ENCODE data around the gene CHST6. TPM values are rescaled to one million over a fixed set of nuclear protein-coding genes. Genes with fewer than 3 reads are reported as not detected.
"Not testable (repeated sequence)": the region's sequence is repeated elsewhere in the genome, so short reads cannot be mapped to it uniquely, and the experiment has no call there.

Gene CHST6
- total RNA-seq, 6 experiments from 2014 or later: 0.05 TPM; not detected in 4

- Mint-ChIP-seq H3K4me3 (peak within 1 kb of the TSS; percentile 89), H3K36me3 (ENCODE audit: low read depth) (peaks cover 16% of the 10 kb centered on the region), H3K27ac (peak within 1 kb of the TSS; percentile 96), H3K4me1 (ENCODE audit: low read depth) (peaks cover 30% of the 10 kb centered on the region), H3K27me3 (ENCODE audit: insufficient read depth) (peaks cover 2% of the 10 kb centered on the region), H3K9me3 (no peaks in the 10 kb centered on the region)
- TF ChIP-seq CTCF (IDR thresholded peaks at IDR 0.05): peak; percentile 24; the same call in 1 of the 2 replicates
- DNase-seq: peak; percentile 92
Observed at GRCh38 chr16:75432828-75433731, 62.2 kb downstream of the CHST6 start, which contains the start of gene CFDP1. Gene CFDP1 (minus strand): TSS chr16:75433503. CDS start chr16:75433352, 151 bp downstream.

- Mint-ChIP-seq H3K27ac (no peak overlapping the region), H3K9me3 (no peaks in the 10 kb centered on the region), H3K4me1 (ENCODE audit: low read depth) (peaks cover 49% of the 10 kb centered on the region), H3K27me3 (ENCODE audit: insufficient read depth) (peaks cover 2% of the 10 kb centered on the region), H3K36me3 (ENCODE audit: low read depth) (peaks cover 20% of the 10 kb centered on the region), H3K4me3 (no peak overlapping the region)
- DNase-seq: no peak
- TF ChIP-seq CTCF (IDR thresholded peaks at IDR 0.05): no peak
Observed at GRCh38 chr16:75429621-75430403, 65.4 kb downstream of the CHST6 start.

- not testable (repeated sequence) for DNase-seq; H3K9me3 Mint-ChIP-seq; H3K27me3 Mint-ChIP-seq (ENCODE audit: insufficient read depth)
Observed at GRCh38 chr16:75426524-75426923, 68.7 kb downstream of the CHST6 start.

GRCh38 chr16:75424105-75424762, 71.0 kb downstream of the CHST6 start:
- not testable (repeated sequence) for H3K27me3 Mint-ChIP-seq (ENCODE audit: insufficient read depth); H3K36me3 Mint-ChIP-seq (ENCODE audit: low read depth); H3K4me3 Mint-ChIP-seq; H3K9me3 Mint-ChIP-seq; DNase-seq; H3K27ac Mint-ChIP-seq
- peaks cover 40% of the 10 kb centered on the region for H3K4me1 Mint-ChIP-seq (ENCODE audit: low read depth)

More at GRCh38 chr16:75426524-75426923, 68.7 kb downstream of the CHST6 start:
- H3K36me3 Mint-ChIP-seq (ENCODE audit: low read depth): peaks cover 13% of the 10 kb centered on the region
- peaks cover 35% of the 10 kb centered on the region for H3K4me1 Mint-ChIP-seq (ENCODE audit: low read depth)
- H3K4me3 Mint-ChIP-seq: not testable (repeated sequence)
- peak overlapping the region; percentile 61 for H3K27ac Mint-ChIP-seq

GRCh38 chr16:75423723-75424104, 71.5 kb downstream of the CHST6 start:
- peaks cover 40% of the 10 kb centered on the region for H3K4me1 Mint-ChIP-seq (ENCODE audit: low read depth)
- peaks cover 2% of the 10 kb centered on the region; the same call in 1 of the 2 replicates for H3K27me3 Mint-ChIP-seq (ENCODE audit: insufficient read depth)
- H3K27ac Mint-ChIP-seq: 0 out of 2 replicates have a peak overlapping the region, but pooled peaks have one; percentile 38
- DNase-seq: no peak
- H3K9me3 Mint-ChIP-seq: no peaks in the 10 kb centered on the region
- no peak for TF ChIP-seq CTCF (IDR thresholded peaks at IDR 0.05)
- 0 out of 2 replicates have a peak, but pooled peaks cover 4% of the 10 kb centered on the region for H3K36me3 Mint-ChIP-seq (ENCODE audit: low read depth)
- no peak overlapping the region for H3K4me3 Mint-ChIP-seq

Other genes starting within 250 kb of the CHST6 start
- gene BCAR1, start 243.8 kb downstream of the CHST6 start, total RNA-seq (2021; fragmentation: NEBNext Ultra II Directional; extraction: Animal tissue kit (Norgen Biotek cat#: 25700)): 100 to 1,000 TPM; 126 to 148 (median 130) TPM
- 10 to 100 TPM; 33.0 to 43.1 (median 37.6) TPM for gene CFDP1, start 61.9 kb downstream of the CHST6 start, total RNA-seq (2021; fragmentation: NEBNext Ultra II Directional; extraction: Animal tissue kit (Norgen Biotek cat#: 25700))
- 10 to 100 TPM in 4 of 6 experiments, 1 to 10 TPM in 2; 8.2 to 11.7 (median 10.6) TPM for gene TMEM170A, start 30.8 kb downstream of the CHST6 start, total RNA-seq (2021; fragmentation: NEBNext Ultra II Directional; extraction: Animal tissue kit (Norgen Biotek cat#: 25700))
- gene CHST5, start 40.7 kb upstream of the CHST6 start, total RNA-seq (2021; fragmentation: NEBNext Ultra II Directional; extraction: Animal tissue kit (Norgen Biotek cat#: 25700)): not detected
- gene TMEM231, start 60.8 kb upstream of the CHST6 start, total RNA-seq (2021; fragmentation: NEBNext Ultra II Directional; extraction: Animal tissue kit (Norgen Biotek cat#: 25700)): 10 to 100 TPM in 3 of 6 experiments, 1 to 10 TPM in 3; 9.0 to 14.5 (median 10.0) TPM
- gene GABARAPL2, start 70.9 kb upstream of the CHST6 start, total RNA-seq (2021; fragmentation: NEBNext Ultra II Directional; extraction: Animal tissue kit (Norgen Biotek cat#: 25700)): 100 to 1,000 TPM in 3 of 6 experiments, 10 to 100 TPM in 3; 82.0 to 114 (median 100) TPM
- gene ADAT1, start 127.8 kb upstream of the CHST6 start, total RNA-seq (2021; fragmentation: NEBNext Ultra II Directional; extraction: Animal tissue kit (Norgen Biotek cat#: 25700)): 10 to 100 TPM; 48.3 to 61.2 (median 55.0) TPM
- 100 to 1,000 TPM; 135 to 158 (median 152) TPM for gene KARS1, start 152.2 kb upstream of the CHST6 start, total RNA-seq (2021; fragmentation: NEBNext Ultra II Directional; extraction: Animal tissue kit (Norgen Biotek cat#: 25700))
- 10 to 100 TPM; 67.9 to 87.8 (median 70.6) TPM for gene TERF2IP, start 152.3 kb upstream of the CHST6 start, total RNA-seq (2021; fragmentation: NEBNext Ultra II Directional; extraction: Animal tissue kit (Norgen Biotek cat#: 25700))
- gene CPHXL2, start 181.6 kb upstream of the CHST6 start, total RNA-seq (2021; fragmentation: NEBNext Ultra II Directional; extraction: Animal tissue kit (Norgen Biotek cat#: 25700)): not detected
- gene DUXB, start 206.0 kb upstream of the CHST6 start, total RNA-seq (2021; fragmentation: NEBNext Ultra II Directional; extraction: Animal tissue kit (Norgen Biotek cat#: 25700)): not detected
- not detected for gene CPHXL, start 231.0 kb upstream of the CHST6 start, total RNA-seq (2021; fragmentation: NEBNext Ultra II Directional; extraction: Animal tissue kit (Norgen Biotek cat#: 25700))

All from HFFc6 (cell line).